HEK293T (cell line): ENCODE results near the gene HIVEP2.

ENCODE experiments used
- CTCF ChIA-PET: fragments of 350-600 bp; formaldehyde crosslinking; extraction: SDS; loops from one replicate; lab custom pipeline; 2021; ENCODE audit warnings: antibody characterized with exemption, inconsistent platforms; lab: Yijun Ruan, JAX
- POLR2A ChIA-PET: fragments of 350-600 bp; formaldehyde crosslinking; extraction: SDS; loops from one replicate; lab custom pipeline; 2020; ENCODE audit warnings: antibody characterized with exemption, inconsistent platforms; lab: Yijun Ruan, JAX
- DNase-seq: peaks from one replicate; pipeline ENCODE4 v3.0.0; 2012; ENCODE audit warnings: mixed read lengths; ENCODE audit errors: extremely low spot score
- ARNT ChIP-seq: fragments of 450-650 bp; IDR thresholded peaks from 2 replicates; pipeline ENCODE4 v1.6.1; 2017; ENCODE audit warnings: mild to moderate bottlenecking
- BHLHE40 ChIP-seq: fragments of 450-650 bp; IDR thresholded peaks from 2 replicates; pipeline ENCODE4 v1.6.1; 2016; ENCODE audit warnings: mild to moderate bottlenecking, moderate library complexity, borderline replicate concordance
- CTBP1 ChIP-seq: fragments of 450-650 bp; IDR thresholded peaks from 2 replicates; pipeline ENCODE4 v1.6.1; 2016; ENCODE audit warnings: borderline replicate concordance
- ELF4 ChIP-seq: fragments of 450-650 bp; IDR thresholded peaks from 2 replicates; pipeline ENCODE4 v1.6.1; 2017; ENCODE audit warnings: antibody characterized with exemption
- FOXA1 ChIP-seq: fragments of 450-650 bp; IDR thresholded peaks from 2 replicates; pipeline ENCODE4 v1.6.1; 2016; ENCODE audit warnings: mild to moderate bottlenecking
- FOXK2 ChIP-seq: fragments of 450-650 bp; IDR thresholded peaks from 2 replicates; pipeline ENCODE4 v1.6.1; 2016; ENCODE audit warnings: mild to moderate bottlenecking
- FOXM1 ChIP-seq: fragments of 450-650 bp; IDR thresholded peaks from 2 replicates; pipeline ENCODE4 v1.6.1; 2017; ENCODE audit warnings: mild to moderate bottlenecking, borderline replicate concordance
- HDGF ChIP-seq: fragments of 450-650 bp; IDR thresholded peaks from 2 replicates; pipeline ENCODE4 v1.6.1; 2017; ENCODE audit warnings: antibody characterized with exemption, borderline replicate concordance
- L3MBTL2 ChIP-seq: fragments of 450-650 bp; conservative IDR thresholded peaks from 2 replicates; pipeline ENCODE4 v1.6.1; 2016; ENCODE audit warnings: mild to moderate bottlenecking
- LEF1 ChIP-seq: fragments of 450-650 bp; IDR thresholded peaks from 2 replicates; pipeline ENCODE4 v1.6.1; 2017; ENCODE audit warnings: mild to moderate bottlenecking, borderline replicate concordance
- NFRKB ChIP-seq: fragments of 450-650 bp; IDR thresholded peaks from 2 replicates; pipeline ENCODE4 v1.6.1; 2016; ENCODE audit warnings: mild to moderate bottlenecking, moderate library complexity
- SP1 ChIP-seq: fragments of 450-650 bp; IDR thresholded peaks from 2 replicates; pipeline ENCODE4 v1.6.1; 2017
- SUZ12 ChIP-seq: fragments of 450-650 bp; IDR thresholded peaks from 2 replicates; pipeline ENCODE4 v1.6.1; 2016; ENCODE audit warnings: mild to moderate bottlenecking
- TARDBP ChIP-seq: fragments of 450-650 bp; IDR thresholded peaks from 2 replicates; pipeline ENCODE4 v1.6.1; 2016
- ZNF384 ChIP-seq: fragments of 450-650 bp; IDR thresholded peaks from 2 replicates; pipeline ENCODE4 v1.6.1; 2016
- TF ChIP-seq, protein P1 (sequence below): fragments of 450-650 bp; IDR thresholded peaks from 2 replicates; pipeline ENCODE4 v1.6.1; 2016

The HIVEP2 gene

DNA sequence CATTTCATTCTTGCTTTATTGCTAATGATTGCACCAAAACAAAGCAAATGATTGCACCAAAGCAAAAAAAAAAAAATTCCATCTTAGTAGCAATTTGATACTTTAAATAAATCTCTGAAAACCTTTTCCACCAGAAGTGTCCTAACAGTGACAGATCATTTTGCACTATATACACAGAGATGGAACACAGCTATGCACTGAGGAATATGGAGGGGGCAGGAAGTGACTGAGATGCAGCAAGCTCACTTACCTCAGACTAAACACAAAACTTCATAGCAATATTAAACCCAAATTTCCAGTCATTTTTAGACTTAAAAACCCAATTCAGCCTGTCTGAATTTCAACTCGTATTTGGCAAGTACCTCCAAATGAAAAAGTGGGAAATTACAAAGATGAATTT, 41.2 kb downstream of the HIVEP2 start:
- DNase-seq, result no peak
- POLR2A ChIA-PET, result no interaction called here
- CTCF ChIA-PET, result no interaction called here
- no peak for TF ChIP-seq FOXA1
- no peak for TF ChIP-seq SUZ12
- TF ChIP-seq ELF4, result no peak
- no peak for TF ChIP-seq L3MBTL2
- TF ChIP-seq SP1, result no peak
- TF ChIP-seq NFRKB, result no peak
- TF ChIP-seq ARNT, result no peak
- TF ChIP-seq CTBP1, result no peak
- no peak for TF ChIP-seq TARDBP
- no peak for TF ChIP-seq HDGF
- TF ChIP-seq, protein P1, sequence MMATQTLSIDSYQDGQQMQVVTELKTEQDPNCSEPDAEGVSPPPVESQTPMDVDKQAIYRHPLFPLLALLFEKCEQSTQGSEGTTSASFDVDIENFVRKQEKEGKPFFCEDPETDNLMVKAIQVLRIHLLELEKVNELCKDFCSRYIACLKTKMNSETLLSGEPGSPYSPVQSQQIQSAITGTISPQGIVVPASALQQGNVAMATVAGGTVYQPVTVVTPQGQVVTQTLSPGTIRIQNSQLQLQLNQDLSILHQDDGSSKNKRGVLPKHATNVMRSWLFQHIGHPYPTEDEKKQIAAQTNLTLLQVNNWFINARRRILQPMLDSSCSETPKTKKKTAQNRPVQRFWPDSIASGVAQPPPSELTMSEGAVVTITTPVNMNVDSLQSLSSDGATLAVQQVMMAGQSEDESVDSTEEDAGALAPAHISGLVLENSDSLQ, result no peak
- TF ChIP-seq LEF1, result no peak
- TF ChIP-seq FOXM1, result no peak
- no peak for TF ChIP-seq FOXK2

DNA sequence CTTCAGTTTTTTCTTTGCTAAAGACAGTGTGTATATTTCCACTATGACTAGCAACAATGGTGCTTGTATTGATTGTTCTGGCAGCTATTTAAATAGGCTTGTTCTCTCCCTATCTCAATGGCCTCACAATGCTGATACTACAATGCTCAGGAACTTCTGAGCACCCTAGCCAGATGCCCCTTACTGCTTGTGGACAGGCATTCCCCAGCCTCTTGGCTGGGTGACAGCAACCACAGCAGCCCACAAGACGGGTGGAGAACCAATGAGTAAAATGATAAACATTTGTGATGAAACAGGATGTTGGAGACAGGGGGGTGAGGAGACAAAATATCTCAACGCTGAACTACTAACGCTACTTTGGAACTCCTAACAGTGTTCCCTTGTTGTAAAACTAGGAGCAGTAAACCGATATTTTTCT, 42.3 kb downstream of the HIVEP2 start:
- POLR2A ChIA-PET, result no interaction called here

DNA sequence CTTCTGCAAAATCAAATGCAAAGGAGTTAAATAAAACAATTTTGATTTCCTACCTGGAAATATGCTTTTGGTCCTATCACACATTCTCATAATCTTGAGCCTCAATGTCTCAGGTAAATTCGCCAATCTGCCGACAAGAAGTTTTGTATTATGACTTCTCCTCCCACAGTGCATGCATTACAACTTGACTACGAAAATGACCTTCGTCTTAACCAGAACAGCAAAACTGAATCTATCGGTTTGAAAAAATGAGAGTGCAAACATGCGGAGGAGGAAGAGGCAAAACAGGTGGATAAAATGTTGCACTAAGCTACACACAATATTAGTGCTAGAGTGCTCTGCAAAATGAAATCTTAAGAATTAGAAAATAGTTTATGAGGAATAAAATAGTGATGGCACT, 43.4 kb downstream of the HIVEP2 start:
- TF ChIP-seq TARDBP (no peak), CTBP1 (no peak), ZNF384 (no peak), SUZ12 (no peak), FOXM1 (no peak), SP1 (no peak), HDGF (no peak), FOXK2 (no peak), LEF1 (no peak), BHLHE40 (no peak), NFRKB (no peak), FOXA1 (no peak), L3MBTL2 (no peak), ELF4 (no peak), ARNT (no peak)
- TF ChIP-seq, protein P1, result no peak
- POLR2A ChIA-PET, result interaction anchor here (1.7 kb wide), 1 partner anchor 45 kb away, joined by 4 read pairs; no protein-coding TSS in a partner anchor
- CTCF ChIA-PET, result interaction anchor here (0.6 kb wide), 1 partner anchor 29 kb away, joined by 3 read pairs; no protein-coding TSS in a partner anchor
- no peak for DNase-seq

More for the DNA sequence above, 42.3 kb downstream of the HIVEP2 start:
- TF ChIP-seq ZNF384 (no peak), CTBP1 (no peak), FOXA1 (no peak), NFRKB (no peak), SP1 (no peak), SUZ12 (no peak), ELF4 (no peak), LEF1 (no peak), BHLHE40 (no peak), L3MBTL2 (no peak), FOXK2 (no peak), FOXM1 (no peak), HDGF (no peak), ARNT (no peak), TARDBP (no peak)
- TF ChIP-seq, protein P1, result no peak
- no peak for DNase-seq
- CTCF ChIA-PET, result no interaction called here

DNA sequence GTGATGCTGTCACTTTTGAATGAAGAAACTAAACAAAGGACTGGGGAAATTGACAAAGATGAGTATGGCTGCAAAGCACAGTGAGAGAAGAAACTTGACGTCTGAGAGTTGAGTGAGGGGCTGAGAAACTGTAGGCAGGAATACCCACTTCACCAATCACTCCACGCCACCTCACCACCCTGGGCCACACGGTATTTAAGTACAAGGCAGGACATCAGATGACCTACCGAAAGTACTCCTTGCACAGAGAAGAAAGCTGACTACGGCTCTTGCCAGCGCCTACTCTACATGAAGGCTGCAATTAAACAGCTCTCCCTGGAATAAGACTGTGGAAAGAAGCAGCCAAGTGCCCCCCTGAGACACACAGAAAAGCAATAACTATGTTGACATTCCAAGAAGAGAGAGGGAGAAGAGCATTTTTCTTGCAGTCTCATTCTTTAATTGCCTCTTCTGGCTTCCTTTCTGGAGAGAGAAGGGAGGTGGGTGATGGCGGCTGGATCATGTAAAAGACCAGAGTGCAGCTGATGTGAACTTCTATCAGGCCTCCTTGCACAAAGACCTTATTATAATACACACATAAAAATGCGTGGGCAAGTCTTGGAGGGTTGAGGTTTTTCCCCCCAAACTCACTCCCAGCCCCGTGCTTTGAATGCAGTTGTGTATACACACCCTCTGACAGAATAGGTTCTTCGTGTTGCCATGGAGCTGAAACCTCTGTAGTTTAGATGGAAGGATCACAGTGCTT, 44.6 kb downstream of the HIVEP2 start:
- DNase-seq, result no peak
- TF ChIP-seq FOXM1, result no peak
- no peak for TF ChIP-seq ZNF384
- no peak for TF ChIP-seq FOXK2
- no peak for TF ChIP-seq SP1
- no peak for TF ChIP-seq L3MBTL2
- TF ChIP-seq SUZ12, result no peak
- TF ChIP-seq TARDBP, result no peak
- TF ChIP-seq HDGF, result no peak
- TF ChIP-seq LEF1, result no peak
- TF ChIP-seq NFRKB, result no peak
- no peak for TF ChIP-seq CTBP1
- CTCF ChIA-PET, result interaction anchor here (0.8 kb wide), 1 partner anchor 61 kb away, joined by 3 read pairs; no protein-coding TSS in a partner anchor
- POLR2A ChIA-PET, result interaction anchor here (1.2 to 1.7 kb wide), 2 partner anchors 8 to 46 kb away, joined by 3 to 4 read pairs; no protein-coding TSS in a partner anchor

DNA sequence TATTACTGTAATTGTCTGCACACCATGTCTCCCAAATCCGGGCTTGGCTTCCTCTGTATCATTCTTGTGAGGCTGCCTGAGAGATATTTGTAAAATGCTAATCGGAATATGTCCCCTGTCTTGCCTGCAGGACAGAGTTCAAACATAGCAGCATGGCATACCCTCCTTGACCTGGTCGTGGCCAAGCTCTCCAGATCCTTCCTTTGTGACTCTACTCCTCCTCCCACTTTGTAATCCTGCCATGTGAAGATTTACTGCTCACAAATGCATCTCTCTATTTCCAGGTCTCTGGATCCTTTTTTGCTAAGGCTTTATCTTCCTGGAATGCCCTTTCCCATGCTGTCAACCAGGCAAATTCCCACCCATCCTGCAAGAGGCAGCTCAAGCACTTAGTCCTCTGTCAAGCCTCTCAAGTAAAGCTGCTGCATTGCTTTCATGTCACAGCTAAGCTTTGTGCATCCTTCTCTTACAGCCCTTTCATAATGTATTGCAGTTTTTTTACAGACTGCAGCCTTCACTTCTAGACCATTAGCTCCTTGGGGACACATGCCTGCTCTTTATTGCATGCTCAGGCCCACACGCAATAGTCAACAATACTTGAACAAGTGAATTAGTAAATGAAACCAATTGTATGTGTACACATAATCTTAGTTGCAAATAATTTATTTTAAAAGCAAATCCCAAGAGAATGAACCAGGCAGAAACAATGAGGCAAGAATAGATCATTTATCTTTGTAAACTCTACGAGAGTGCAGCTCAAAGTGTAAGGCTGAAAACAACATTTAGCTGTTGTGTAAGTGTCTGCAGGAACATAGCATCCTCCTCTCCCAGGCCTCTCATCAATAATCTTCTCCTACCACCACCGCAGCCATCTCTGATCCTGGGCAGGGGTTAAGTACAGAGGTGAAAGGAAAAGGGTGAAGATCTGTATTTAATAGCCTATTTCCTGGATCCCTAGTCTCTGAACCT, 45.8 kb downstream of the HIVEP2 start:
- ChIA-PET POLR2A (no interaction called here), CTCF (no interaction called here)
- TF ChIP-seq FOXM1 (no peak), ELF4 (no peak), SP1 (no peak), TARDBP (no peak), FOXA1 (no peak), SUZ12 (no peak), ZNF384 (no peak), CTBP1 (no peak), FOXK2 (no peak), HDGF (no peak), NFRKB (no peak), L3MBTL2 (no peak), LEF1 (no peak), BHLHE40 (no peak)
- TF ChIP-seq, protein P1, result no peak
- no peak for DNase-seq
